ENCODE measurements around the gene RASEF.
"Not testable (repeated sequence)": the region's sequence is repeated elsewhere in the genome, so short reads cannot be mapped to it uniquely, and the experiment has no call there.

Gene RASEF

DNA sequence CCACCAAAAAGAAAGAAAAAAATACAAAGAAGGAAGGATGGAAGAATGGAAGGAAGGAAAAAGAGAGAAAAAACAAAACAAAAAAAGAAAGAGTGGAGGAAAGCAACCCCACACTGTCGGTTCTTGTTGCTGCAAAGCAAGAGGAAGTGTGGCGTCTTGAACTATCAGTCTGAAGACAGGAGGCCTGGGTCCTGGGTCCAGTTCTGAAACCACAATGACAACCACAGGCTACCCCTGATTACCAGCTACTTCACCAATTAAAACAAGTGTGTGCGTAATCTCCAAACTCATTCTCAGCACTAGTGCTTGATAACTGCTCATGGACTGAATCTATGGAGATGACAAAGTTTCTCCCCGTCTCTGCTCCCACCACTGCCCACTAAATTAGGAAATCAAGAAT lies 93.7 kb downstream of the RASEF start:
- no peak for DNase-seq (ENCODE audit: low read depth)

DNA sequence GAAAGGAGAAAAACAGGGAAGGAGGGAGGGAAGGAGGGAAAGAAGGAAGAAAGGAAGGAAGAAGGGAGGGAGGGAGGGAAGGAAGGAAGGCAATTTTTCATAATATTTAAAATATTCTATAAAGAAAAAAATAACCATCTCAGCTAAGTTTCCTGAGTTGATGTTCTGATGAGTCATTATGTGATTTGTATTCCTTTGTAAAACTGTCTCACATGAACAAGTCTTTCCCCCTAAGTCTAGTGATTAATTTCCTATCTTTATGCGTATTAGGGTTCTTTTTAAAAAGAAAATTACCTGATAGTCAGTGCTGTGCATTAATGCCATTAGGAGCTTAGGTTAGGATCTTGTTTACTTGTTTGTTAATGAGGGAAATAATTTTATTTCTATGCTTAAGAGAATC lies 94.1 kb downstream of the RASEF start:
- no peak for DNase-seq (ENCODE audit: low read depth)

DNA sequence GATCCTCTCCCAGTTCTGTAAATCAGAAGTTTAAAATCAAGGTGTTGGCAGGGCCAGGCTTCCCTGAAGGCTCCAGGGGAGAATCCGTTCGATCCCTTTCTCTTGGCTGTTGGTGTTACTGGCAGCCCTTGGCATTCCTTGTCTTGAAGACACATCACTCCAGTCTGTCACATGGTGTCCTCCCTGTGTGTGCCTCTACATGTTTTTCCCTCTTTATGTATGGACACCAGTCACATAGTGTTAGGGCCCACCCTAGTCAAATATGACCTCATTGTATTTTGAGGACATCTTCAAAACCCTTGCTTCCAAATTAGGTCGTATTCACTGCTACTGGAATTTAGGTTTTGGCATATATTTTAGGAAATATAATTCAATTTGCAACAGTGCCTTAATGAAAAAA lies 94.6 kb downstream of the RASEF start:
- no peak for DNase-seq (ENCODE audit: low read depth)

DNA sequence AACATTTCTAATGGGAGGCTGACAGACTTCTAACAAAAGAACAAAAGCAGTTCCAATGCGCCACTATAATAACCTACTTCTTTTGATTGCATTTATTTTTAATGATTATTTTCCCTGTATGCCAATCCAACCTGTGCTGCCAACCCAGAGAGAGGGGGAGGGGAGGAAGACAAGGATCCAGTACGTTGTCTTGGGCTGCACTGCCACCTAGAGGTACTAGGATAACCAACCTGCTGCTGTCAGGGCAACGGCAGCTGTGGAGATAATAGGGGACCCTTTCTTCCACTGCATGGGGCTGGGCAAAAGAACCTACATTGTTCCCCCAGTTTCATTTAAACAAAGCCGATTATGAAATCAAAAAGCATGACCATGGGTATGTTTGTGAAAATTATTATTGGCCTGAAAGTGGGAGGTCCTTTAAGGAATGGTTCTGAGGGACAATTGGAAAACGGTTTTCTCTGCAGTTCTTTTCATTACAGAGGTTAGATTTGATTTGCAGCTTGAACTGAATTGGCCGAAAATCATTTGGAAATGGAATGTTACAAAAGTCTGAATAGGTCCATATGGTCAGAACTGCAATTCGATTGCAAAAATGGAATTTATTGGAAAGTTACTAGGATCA lies 101.3 kb downstream of the RASEF start:
- no peak for DNase-seq (ENCODE audit: low read depth)

DNA sequence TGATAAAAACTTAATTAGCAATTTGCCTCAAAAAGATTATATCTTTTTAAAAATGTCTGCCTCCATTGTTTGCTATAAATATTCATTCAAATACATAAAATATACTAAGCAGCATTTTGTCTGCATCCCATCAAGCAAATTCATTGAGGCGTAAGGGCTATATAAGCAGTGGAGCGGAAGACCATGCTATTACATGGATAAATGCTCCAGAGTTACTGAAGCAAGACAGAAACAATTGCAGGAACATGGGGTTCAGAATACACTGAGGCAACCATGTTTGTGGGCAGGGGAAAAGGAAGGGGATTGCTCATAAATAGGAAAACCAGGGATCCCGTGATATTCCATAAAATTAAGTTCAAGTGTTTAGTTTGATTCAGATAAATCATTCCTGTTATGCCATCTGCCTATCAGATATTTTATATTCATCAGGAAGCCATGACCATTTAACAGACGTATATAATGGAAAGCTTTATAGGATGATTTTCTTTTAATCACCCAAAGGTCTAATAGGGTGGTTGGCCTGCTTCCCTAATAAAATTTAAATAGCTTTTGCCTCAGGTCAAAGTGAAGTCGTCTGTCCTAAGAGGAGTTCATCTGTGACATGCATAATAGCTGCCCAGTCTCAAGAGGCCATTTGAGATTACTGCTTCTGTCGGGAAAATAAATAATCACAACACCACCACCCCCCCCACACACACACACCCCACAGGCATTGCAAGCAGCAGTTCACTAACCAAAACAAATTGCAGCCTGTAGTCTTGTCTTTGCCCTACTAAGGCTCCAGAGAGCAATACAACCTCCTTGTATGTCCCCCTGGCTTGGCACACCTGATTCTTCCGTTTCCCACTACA lies 105.2 kb downstream of the RASEF start:
- no peak for DNase-seq (ENCODE audit: low read depth)

DNA sequence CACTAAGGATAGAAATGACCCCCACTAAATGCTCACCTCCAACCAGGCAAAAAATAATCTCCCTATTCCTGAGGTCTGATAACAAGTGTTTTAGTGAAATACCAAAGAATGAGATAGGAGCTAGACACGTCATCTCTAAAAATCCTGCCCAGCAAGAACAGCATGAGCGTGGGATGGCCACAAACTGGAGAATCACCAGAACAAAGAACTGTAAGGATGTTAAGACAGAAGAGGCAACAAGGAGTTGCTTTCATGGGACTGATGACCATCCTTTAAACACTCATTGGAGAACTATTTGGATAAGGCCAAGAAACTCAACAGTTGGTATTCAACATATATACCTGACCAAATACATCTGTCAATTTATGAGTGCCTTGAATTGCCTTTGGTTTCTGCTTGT lies 113.7 kb downstream of the RASEF start:
- no peak for DNase-seq (ENCODE audit: low read depth)

DNA sequence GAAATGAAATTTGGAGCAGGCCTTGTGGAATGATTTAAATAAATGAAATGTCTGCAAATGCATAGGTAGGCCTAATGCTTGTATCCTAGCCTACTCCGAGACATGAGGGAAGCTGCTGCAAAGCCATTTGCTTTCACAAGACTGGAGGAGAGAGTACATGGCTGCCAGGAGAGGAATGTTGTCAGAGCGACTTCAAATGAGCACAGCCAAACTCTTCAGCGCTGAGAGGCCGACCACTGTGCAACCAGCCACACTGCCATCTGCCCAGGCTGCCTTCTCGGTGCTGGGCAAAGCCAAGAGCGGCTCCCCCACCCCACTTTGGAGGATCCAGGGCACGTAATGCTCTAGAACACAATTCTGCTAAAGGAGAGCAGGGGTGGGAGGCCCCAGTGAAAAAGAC lies 122.6 kb downstream of the RASEF start:
- DNase-seq (ENCODE audit: low read depth): no peak

DNA sequence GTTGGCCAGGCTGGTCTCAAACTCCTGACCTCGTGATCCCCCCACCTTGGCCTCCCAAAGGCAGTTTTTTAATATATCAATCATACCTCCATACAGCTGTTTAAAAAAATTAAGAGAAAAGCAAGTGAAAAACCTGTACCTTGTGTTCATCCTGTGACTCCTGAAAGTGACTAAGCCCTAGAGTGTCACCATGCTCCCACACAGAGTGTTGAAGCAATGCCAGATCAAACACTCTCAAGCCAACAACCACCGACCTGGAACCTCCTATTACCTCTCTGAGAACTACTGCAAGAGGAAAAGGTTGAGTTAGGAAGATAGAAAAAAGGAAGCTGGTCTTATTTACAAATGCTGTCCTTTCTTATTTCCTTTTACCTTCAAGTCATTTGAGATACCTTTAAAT lies 123.5 kb downstream of the RASEF start:
- DNase-seq (ENCODE audit: low read depth): no peak

DNA sequence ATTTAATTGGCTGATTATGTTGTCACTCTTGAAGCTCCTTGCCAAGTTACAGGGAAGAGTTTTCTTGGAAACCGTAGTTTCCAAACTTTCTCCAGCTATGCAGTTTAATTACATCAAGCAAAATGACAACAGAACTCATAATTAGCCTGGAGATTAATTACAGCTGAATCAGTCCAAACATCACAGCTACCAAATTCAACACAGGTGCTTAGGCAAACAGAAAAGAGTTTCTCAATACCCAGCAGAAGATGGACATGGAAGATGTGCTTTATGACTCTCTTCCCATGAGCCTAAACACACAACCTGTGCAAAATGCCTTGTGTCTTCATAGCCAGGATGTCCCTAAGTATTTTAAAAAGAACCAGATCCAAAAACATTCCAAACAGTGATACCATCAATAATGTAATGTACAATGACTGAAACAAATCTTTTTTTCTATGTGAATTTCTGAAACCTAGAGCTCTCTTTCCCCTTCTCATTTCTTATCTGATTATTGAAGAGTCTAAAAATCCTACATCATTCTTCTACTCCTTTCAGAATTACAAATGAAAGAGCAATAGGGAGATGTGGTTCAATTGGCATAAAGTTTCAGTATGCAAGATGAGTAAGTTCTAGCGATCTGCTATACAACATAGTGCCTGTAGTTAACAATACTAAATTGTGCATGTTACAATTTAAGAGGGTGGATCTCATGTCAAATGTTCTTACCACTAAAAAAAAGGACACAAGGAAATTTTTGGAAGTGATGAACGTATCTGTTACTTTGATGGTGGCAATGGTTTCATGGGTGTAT lies 124.3 kb downstream of the RASEF start:
- DNase-seq (ENCODE audit: low read depth): no peak

DNA sequence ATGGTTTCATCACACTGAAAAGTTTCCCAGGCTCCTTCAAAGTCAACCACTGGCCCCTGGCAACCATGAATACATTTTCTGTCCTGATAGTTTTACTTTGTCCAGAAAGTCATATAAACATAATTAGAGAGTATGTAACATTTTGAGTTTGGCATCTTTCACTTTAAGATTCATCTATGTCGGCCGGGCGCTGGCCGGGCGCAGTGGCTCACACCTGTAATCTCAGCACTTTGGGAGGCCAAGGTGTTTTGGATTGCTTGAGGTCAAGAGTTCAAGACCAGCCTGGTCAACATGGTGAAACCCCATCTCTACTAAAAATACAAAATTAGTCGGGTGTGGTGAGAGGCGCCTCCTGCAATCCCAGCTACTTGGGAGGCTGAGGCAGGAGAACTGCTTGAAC lies 126.4 kb downstream of the RASEF start:
- not testable (repeated sequence) for DNase-seq (ENCODE audit: low read depth)

DNA sequence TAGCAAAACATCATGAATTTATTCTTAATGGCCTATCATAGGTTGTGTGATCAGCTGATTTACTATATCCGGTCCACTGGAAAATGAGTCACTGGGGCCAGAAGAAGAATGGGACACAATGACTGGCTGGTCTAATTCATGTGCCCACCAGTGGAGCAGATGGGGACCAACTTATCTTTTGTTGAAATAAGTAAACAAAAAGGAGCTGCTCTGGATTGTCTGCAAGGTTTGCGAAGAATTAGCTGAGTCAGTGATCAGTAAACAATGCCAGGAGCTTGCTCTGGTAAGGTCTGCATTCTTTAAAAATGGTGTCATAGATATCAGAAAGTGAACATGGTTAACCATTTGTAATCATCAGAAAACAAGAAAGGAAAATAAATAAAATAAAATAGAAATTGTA lies 128.0 kb downstream of the RASEF start:
- DNase-seq (ENCODE audit: low read depth): no peak

DNA sequence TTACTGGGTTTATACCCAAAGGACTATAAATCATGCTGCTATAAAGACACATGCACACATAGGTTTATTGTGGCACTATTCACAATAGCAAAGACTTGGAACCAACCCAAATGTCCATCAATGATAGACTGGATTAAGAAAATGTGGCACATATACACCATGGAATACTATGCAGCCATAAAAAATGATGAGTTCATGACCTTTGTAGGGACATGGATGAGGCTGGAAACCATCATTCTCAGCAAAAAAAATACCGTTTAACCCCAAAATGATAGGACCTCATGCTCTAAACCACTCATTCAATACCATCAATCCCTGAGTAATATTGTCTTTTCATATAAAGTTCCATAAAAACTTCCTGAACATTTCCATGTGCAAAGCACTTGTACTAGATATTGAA lies 128.9 kb downstream of the RASEF start:
- DNase-seq (ENCODE audit: low read depth): not testable (repeated sequence)

DNA sequence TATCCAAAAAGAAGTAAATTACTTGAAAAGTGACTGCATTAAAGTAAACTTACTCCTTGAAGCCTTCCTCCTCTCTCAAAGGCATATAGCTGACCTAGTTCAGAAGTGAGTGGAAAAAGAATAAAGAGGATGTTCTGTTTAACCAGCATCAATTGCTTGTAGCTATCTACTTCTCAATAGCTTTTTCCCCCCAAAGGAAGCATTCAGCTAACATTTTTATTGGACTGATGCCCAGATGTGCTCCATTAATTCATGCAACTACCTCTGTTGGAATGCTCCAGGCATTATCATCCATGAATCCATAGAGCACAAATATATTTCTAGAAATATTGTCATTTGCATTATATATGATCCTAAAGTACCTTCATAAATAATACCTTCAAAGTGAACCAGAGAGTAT lies 132.8 kb downstream of the RASEF start:
- DNase-seq (ENCODE audit: low read depth): no peak
